Stimulated activated CD8-positive, alpha-beta memory T cell treated with anti-CD3 and anti-CD28 coated beads, Interleukin-7, amount 100 ng/mL, for 1 hour (primary cell): ENCODE results near the gene PRKAR1B.
"Not testable (repeated sequence)": the region's sequence is repeated elsewhere in the genome, so short reads cannot be mapped to it uniquely, and the experiment has no call there.

Experiments used
- DNase-seq, 2 donors: peaks; one replicate each; pipeline ENCODE4 v3.0.0-alpha.2; 2020; ENCODE audit warnings: low read depth in 2 of 2

Gene PRKAR1B

DNA sequence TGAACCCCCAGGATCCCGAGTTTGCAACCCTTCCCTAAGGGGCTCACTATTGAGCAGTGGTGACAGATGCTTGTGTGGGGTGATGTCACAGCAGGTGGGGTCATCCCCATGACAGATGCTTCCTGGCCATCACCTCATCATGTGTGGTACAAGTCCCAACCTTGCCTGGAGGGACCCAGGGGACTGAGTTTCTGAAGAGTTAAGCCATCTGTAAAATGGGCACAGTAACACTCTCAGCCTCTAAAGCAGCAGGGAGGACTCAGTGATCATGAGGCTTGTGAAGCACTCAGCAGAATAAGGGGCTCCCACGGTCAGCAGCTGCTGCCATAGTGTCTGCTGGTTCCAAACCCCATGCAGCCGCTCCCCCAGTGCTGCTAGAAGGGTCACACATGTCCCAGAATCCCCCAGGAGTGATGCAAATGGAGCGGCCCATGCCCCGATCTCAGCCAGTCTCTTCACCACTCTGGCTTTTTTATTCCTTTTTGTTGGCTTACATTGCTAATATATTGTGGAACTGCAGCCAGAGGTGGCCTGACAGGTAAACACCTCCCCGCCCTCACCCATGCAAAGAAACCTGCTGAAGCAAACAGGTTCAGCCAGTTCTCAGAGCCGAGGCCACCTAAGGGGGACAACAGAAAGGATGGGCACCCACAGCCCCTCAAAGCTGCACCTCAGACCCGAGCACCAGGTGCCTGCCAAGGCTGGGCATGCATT lies 105.4 kb downstream of the PRKAR1B start:
- no peak for DNase-seq

DNA sequence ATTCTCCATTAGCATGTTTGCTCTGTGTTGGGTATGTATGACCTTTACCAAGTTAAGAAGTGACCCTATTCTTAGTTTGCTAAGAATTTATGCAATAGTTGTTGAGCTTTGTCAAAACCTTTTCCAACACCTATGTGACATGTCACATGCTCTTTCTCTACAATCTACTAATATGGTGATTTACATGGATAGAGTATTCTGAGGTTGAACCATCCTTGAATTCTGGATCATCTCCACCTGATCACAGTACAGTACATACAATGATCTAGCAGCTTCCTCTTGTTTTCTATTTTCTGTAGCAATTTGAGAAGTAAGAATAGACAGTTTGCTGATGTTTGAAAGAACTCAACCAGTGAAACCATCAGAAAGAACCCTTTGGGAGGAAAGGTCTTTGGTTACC lies 106.2 kb downstream of the PRKAR1B start:
- DNase-seq = no peak

DNA sequence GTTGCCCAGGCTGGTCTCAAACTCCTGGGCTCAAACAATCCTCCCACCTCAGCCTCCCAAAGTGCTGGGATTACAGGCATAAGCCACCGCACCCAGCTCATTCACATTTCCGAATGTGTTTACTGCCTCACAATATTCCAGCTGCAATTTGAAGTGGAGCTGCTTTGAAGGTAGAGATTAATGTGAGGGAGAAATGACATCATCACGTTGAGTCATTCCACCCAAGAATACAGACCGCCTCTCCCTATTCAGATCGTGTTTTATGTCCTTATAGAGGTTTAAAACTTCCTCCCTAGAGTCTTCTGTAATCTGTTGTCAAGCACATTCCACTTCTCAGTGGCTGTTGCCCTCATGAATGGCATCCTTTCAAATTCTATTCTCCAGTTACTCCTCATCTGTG lies 107.0 kb downstream of the PRKAR1B start:
- no peak for DNase-seq

DNA sequence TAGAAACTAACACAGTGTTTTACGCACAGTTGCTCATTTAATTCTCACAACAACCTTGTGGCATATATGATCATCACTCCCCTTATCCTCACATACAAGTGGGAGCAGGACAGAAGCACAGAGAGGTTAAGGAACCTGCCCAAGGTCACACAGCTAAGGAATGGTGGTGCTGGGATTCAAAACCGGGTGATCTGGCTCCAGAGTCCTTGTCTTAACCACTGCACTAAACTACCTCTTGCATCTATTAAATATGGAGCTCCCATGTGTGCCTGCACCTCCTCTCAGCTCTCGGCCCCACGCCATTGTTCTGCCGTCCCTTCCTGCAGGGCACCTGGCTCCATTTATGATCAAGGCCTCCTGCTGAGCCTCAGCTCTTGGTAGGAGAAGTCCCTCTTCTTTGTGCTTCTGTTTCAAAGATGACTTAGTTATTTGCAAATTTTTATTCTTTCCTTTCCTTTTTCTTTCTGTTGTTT lies 107.7 kb downstream of the PRKAR1B start:
- no peak for DNase-seq

DNA sequence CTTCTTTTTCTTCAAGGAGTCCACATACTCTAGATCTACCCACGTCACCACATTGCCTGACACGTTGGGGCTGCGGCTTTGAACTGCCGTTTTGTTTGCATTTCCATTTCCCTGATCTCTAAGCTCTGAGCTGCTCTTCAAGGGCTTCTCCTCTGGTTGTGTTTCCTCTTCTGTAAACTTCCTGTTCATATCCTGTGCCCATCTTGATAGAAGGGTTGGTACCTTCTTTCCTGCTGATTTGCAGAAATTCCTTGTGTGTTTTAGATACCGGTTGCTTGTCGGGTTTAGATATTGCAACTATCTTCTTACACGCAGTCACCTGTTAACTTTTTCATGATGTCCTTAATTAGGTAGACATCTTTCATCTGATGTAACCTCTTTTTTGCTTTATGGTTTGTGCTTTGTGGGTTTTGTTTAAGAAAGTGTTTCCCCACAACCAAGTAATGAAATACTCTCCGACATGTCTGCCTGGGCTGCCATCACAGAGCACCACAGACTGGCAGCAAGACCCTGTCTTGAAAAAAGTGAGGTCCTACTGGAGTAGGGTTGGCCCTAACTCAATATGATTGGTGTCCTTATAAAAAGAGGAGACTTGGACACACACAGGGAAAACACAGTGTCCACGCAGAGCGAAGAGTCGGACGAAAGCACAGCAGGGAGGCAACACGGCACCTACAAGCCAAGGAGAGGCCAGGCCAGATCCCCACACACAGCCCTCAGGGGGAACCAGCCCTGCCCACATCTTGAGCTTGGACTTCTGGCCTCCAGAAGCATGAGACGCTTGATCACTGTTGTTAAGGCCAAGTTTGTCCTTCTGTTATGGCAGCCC lies 108.3 kb downstream of the PRKAR1B start:
- DNase-seq = peak in 1 of 2 donors; percentile 48

DNA sequence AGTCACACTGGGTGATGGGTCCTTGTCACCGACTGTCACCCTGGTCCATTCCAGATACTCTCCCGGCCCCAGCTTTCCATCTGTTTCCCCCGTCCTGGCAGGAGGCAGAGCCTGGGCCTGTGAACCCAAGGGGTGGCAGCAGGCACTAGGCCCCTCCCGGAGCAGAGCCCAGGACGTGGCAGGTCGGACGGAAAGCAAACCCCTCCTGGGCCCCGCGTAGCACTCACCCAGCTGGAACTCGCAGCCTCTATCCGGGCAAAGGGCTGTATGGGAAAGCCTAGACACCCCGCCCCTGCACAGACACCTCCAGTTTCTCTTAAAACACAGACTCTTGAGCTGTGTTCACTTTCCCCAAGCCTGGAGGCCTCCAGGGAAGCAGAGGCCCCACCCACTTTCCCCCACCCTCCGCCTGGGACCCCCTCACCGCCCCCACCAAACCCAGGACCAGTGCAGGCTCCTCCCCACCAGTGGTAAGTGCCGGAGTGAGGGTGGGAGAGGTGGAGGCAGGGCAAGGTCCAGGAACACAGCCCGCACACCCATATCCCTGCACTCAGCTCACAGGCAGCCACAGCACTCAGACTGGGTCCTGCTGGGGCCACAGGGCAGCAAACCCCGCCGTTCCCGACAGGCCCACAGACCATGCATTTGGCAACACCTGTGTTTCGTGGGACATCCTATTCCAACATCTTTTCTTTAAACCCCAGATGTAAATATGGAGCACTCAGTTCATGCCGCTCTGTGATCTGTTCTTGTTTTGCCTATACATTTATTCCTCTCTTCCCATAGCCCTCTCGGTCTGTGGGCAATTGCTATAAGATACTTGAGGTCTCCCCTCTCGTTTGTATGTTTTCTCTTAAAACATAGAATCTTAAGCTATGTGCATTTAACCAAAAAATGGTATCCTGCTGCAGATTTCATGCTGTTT lies 109.2 kb downstream of the PRKAR1B start:
- no peak for DNase-seq

DNA sequence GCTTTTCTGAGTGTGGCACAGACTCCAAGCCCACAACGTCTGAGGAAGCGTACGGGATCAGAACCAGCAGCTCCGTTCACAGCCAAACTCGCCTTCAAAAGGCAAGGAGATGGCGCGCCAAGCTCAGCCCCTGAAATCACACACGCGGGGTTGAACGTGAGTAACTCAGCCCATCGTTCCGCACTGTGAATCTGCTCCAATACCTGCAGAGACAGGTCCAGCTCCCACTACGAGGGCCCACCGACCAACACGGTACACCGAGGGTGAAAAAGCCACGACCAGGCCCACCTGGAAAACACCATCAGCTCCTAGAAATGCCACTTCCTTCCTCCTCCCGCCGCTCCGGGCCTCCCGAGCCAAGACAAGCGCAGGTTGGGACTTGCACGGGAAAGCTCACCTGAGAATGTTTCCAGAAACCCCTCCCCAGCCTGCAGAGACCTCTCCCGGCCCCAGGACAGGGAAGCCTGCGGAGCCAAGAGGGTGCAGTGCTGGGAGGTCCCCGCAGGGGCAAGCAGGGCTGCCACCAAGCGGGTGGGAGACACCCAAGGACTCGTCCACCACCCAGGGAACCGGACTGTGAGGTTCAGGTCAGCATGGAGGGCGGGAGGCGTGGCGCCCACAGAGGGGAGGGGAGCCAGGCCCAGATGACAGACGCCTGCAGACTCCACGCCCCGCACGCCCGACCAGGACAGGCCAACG lies 113.5 kb downstream of the PRKAR1B start:
- no peak for DNase-seq

DNA sequence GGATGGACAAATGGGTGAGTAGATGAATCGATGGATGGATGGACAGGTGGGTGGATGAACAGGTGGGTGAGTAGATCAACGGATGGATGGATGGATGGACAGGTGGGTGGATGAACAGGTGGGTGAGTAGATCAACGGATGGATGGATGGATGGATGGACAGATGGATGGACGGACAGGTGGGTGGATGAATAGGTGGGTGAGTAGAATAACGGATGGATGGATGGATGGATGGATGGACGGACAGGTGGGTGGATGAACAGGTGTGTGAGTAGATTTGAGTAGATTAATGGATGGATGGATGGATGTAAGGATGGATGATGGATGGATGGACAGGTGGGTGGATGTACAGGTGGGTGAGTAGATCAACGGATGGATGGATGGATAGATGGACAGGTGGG lies 115.2 kb downstream of the PRKAR1B start:
- not testable (repeated sequence) for DNase-seq

DNA sequence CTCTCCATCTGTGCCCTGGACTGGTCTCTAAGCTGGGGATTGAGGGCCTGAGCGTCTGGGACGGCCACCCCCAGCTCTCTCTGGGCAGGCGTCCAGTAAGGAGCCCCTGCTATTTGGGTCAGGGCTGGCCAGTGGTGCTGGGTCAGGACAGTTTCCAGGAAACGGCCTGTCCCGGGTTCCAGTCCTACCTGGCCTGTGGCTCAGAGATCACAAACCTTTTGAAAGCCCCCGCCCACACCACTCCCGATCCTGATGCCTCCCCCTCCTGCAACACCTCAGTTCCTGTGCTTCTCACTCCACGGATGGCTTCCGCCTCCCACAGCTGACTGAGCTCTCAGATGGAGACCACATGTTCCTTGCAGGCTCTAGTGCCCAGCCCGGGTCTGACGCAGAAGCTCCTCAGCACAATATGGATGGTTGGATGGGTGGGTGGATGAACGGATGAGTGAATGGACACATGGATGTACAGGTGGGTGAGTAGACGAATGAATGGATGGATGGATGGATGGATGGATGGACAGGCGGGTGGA lies 115.7 kb downstream of the PRKAR1B start:
- no peak for DNase-seq

DNA sequence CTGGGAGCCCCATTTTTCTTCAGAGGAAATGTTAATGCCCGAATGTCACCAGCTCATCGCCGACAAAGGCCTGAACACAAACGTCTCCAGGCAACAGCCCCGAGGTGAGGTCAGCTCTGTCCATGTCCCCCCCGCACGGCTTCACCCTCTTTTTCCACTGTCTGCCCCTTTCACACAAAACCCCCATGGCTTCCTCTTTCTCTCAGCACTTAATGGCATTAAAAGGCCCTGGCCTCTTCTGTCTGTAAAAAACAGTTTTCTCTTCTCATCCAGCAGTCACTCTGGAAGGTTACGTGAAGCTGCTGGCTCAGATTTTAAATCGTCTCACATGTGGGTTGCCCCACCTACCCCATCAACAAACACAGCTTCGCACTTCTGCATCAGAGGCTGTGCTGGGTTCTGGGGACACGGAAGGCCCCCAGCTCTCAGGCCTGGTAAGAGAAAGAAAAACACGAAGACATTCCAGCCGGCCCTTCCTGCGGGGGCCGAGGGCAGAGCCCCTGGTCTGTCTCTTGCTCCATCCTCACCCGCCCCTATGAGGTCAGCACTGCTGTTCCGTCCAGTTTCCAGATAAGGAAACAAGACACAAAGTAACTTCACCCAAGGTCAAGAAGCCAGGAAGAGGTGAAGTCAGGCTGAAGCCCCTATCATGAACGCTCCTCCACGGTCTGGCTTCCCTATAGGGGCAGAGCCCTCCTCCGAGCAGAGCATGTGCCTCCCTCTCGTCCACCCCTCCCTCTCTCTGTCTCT lies 116.4 kb downstream of the PRKAR1B start:
- DNase-seq = no peak

DNA sequence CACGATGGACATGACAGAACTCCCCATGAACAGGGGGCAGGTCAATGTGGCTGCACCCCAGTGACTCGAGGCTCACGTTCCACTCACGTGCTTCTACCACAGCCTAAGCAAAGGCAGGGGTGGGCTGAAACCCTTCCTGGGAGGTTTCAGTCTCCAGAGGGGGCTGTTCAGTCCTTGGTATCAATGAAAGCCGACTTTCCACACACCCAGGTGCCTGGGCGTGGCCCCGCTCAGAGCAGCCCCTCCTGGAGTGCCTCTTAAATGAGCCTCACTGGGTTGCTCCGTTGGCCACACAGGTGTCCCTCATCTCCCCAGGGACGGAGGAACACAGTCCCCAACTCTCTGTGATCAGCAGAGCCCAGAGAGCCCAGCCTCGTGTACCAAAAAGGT lies 116.9 kb downstream of the PRKAR1B start:
- DNase-seq = no peak

DNA sequence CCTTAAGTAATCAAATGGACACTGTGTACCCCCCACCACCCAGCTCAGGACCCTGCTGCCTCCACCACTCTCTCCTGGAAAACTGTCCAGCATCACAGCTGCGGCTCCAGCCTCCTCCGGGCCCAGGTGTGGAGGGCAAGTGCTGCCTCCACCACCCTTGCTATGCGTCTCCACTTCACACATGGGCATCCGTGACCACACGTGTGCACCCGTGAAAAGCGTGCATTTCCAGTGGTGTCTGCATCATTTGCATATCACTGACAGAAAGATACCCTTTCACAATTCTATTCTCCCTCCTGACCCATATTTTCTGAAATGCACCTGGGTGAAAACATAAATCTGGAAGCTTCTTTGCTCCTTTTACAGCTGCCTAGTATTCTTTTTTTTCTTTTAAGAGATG lies 117.7 kb downstream of the PRKAR1B start:
- no peak for DNase-seq

DNA sequence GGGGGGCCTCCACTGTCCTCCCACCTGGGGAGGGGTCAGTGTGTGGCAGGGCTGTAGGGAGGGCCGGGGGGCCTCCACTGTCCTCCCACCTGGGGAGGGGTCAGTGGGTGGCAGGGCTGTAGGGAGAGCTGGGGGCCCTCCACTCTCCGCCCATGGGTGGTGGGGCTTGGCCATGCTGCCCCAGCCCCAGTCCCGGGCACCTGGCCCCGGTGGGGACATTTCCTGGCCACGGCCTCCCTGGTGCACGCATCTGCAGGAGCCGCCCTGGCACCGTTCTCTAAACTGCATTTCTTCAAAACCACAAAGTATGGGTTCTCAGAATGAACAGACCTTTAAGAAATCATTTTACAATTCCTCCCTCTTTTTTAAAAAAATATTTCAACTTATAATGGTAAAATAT lies 118.1 kb downstream of the PRKAR1B start:
- DNase-seq = no peak

DNA sequence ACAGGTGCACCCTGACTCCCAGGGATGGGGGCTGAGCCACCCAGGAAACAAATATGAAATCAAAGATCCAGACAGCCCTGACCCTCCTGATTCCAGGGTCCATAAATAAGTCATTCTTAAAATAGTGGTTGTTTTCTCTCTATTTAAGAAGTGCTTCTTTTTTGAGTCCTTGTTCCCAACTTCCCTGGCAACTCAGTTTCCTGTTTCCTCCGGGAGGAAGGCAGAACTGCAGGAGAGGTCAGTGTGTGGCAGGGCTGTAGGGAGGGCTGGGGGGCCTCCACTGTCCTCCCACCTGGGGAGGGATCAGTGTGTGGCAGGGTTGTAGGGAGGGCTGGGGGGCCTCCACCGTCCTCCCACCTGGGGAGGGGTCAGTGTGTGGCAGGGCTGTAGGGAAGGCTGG lies 118.7 kb downstream of the PRKAR1B start:
- DNase-seq = no peak

DNA sequence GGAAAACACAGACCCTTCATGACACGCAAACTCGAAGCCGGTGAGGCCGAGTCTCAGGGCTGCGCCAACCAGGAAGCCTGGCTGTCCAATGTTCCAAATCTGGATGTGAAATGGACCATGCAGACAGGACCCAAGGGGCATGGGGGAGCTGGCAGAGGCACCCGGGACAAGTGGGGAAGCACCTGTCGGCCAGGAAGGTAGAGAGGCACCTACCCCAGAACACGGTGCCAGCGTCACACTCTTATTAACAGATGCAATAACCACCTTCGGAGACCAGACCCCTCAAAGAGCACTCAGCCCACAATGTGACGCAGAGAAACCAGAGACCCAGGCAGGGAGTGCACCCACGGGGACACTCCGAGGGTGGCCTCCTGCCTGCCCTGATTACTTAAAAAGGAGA lies 119.1 kb downstream of the PRKAR1B start:
- DNase-seq = no peak

DNA sequence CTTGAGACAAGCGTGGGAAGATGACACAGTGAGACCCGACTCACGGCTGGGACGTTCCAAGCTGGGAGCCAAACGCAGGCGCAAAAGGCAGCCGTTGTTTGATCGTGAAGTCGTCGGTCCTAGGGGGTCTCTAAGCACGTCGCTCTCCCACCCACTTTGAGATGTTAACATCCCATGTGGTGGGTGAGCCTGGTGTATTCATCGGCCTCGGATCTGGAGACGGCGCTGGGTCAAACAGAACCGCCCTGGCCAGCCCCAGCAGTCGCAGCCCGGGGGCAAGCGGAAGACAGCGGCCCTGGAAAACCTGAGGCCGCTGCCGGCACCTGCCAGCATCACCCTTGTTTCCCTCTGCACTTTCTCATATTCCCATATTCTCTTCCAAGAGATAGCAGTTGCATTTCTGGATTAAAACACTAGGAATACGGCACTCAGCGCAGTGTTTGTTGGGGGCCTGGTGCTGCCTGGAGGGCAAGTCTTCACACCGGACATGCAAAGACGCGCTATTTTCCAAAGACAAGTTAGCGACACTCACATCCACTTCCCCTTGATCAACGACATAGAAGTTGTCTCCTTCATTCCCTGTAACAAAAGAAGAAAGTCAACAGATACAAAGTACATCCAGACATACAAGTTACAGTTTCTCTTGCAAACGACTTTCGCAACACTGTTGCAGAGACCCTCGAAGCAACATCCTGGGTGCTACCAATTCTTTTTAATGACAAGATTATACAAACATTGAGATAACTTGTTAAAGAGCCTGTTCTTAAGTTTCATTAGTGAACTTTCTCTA lies 121.2 kb downstream of the PRKAR1B start:
- DNase-seq = no peak

DNA sequence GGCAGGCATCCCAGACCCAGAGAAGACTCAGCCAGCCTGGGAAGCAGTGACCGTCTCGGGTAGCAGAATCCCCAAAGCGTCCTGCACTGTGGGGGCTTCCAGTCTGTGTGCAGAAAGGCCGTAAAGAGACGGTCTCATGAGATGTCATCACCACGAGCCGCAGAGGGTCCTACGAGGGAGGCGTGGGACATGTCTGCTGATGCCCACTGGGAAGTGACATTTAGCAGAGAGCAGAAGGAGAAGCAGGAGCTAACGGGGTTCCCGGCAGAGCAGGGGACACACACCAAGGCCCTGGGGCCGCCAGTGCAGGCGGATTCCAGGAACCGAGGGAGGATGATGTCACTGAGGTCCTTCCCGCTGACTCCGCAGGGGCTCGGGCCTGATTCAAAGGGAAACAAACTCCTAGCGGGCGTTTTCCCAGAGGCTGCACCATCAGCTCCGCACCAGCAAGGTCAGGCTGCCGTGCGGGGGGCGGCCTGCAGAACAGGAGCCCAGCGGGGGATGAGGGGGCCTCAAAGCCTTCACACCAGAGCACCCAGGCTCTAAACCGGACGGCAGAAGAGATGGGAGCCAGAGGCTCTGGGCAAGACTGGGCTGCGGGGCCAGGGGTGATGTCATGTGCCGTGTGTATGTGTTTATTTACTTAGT lies 122.1 kb downstream of the PRKAR1B start:
- no peak for DNase-seq

DNA sequence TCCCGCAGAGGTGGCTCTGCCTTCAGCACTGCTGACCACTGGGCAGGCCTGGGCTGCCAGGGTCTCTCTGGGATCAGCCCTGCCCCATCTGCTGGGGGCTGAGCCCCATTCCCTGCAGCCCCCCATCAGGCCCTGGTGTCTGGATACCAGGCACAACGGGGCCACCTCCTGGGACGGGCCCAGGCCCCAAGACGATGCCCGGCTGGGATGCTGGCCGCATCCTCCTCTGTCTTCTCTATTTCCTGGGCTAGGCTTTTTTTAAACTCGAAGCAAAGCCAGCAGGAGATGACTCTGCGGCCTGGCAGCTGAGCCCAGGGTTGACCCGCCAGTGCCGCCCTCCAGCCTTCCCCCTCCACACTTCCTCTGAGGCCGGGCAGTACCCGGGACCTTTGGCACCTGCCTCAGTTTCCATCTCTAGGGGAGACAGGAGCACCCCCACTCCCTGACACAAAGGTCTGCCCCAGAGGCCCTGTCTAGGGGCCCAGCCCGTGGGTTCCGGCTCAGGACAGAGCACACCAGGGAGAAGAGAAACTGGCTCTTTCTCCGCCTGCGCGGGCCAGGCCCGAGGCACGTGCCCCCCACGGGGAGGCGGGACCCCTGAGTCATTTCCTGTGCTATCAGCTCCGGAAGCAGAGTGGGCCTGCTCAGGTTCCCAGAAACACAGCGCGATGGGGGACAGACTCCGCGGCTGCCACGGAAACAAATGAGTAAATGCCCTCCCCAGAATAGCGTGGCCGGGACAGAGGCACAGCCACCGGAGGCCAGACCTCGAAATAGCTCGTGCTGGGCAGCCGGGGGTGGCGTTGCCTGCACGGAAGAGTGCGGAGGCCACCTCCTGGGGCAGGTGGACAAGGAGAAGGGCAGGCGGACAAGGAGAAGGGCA lies 122.8 kb downstream of the PRKAR1B start:
- DNase-seq = peak; percentile 91 to 93
